ENCODE data around the gene TLE6. TPM values are rescaled to one million over a fixed set of nuclear protein-coding genes. Genes with fewer than 3 reads are reported as not detected.

Gene TLE6
- total RNA-seq, 4 donors from 2014 or later: 0.62 to 1.2 TPM; not detected in 2

DNA sequence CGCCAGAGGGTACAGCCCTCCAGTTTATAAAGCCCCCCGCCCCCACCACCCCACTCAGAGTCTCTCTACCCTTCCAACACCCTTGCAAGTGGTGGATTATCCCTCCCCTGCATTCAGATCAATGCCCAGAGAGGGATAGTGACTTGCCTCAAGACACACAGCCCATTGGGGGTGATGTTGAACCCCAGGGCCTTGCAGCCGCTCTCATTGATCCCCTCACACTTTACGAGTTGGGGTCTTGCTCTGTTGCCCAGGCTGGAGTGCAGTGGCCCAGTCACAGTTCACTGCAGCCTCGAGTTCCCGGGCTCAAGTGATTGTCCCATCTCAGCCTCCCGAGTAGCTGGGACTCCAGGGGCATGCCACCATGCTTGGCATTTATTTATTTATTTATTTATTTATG lies 40.6 kb downstream of the TLE6 start:
- DNase-seq: no peak
- no peak for ATAC-seq
- in situ Hi-C loops (cut with MboI; ENCODE audit: low sequenced_read_pairs in 4 of 4): no loop called here
- no peak overlapping the region for H3K4me3 ChIP-seq
- no peak overlapping the region for H3K27ac ChIP-seq
- H3K36me3 ChIP-seq: peaks cover 0 to 13% of the 10 kb centered on the region in 2 donors
- intact Hi-C loops (cut with DNase I; ENCODE audit: low total_unique reads): no loop called here
- TF ChIP-seq, protein P1, sequence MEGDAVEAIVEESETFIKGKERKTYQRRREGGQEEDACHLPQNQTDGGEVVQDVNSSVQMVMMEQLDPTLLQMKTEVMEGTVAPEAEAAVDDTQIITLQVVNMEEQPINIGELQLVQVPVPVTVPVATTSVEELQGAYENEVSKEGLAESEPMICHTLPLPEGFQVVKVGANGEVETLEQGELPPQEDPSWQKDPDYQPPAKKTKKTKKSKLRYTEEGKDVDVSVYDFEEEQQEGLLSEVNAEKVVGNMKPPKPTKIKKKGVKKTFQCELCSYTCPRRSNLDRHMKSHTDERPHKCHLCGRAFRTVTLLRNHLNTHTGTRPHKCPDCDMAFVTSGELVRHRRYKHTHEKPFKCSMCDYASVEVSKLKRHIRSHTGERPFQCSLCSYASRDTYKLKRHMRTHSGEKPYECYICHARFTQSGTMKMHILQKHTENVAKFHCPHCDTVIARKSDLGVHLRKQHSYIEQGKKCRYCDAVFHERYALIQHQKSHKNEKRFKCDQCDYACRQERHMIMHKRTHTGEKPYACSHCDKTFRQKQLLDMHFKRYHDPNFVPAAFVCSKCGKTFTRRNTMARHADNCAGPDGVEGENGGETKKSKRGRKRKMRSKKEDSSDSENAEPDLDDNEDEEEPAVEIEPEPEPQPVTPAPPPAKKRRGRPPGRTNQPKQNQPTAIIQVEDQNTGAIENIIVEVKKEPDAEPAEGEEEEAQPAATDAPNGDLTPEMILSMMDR (IDR thresholded peaks at IDR 0.05 in 4 of 5, conservative IDR thresholded peaks at IDR 0.05 in 1 of 5): no peak
- H3K9me3 ChIP-seq: no peaks in the 10 kb centered on the region
- H3K4me1 ChIP-seq: no peaks in the 10 kb centered on the region
- no peaks in the 10 kb centered on the region for H3K27me3 ChIP-seq

DNA sequence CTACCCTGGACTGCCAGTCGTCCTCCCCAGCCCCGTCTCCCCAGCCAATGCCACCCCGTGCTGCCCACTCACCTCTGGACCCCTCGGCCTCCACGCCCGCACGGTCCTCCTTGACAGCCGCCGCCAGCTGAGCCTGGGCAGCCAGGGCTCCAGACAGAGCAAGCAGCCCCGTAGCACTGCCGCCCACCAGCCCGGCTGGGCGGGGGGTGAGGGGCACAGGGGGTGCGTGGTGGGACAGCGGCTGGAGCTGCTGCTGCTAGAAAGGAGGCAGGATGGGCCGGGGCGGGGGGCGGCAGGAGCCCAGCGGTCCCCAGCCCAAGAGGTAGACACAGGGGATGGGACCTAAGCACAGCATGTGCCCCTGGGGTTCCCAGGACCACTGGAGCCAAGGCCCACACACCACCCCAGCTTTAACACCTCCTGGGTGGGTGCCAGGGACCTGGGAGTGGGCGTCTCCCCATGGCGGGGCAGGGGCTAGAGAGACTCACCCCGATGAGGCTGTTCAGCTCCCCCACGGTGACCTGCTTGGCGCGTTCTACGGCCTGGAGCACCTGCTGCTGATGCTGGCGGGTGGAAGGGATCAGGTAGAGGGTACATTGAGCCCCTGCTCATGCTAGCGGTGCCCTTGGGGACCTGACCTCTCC lies 42.0 kb downstream of the TLE6 start:
- Histone ChIP-seq H3K9me3 (no peaks in the 10 kb centered on the region), H3K36me3 (peaks cover 0 to 3% of the 10 kb centered on the region in 2 donors), H3K4me3 (no peak overlapping the region), H3K27me3 (no peaks in the 10 kb centered on the region), H3K4me1 (no peaks in the 10 kb centered on the region), H3K27ac (no peak overlapping the region)
- DNase-seq (no peak), ATAC-seq (no peak)
- TF ChIP-seq, protein P1 (IDR thresholded peaks at IDR 0.05 in 4 of 5, conservative IDR thresholded peaks at IDR 0.05 in 1 of 5): no peak
- TF ChIP-seq POLR2A (IDR thresholded peaks at IDR 0.05): no peak
- in situ Hi-C loops (cut with MboI; ENCODE audit: low sequenced_read_pairs in 4 of 4): no loop called here
- intact Hi-C loops (cut with DNase I; ENCODE audit: low total_unique reads): no loop called here

DNA sequence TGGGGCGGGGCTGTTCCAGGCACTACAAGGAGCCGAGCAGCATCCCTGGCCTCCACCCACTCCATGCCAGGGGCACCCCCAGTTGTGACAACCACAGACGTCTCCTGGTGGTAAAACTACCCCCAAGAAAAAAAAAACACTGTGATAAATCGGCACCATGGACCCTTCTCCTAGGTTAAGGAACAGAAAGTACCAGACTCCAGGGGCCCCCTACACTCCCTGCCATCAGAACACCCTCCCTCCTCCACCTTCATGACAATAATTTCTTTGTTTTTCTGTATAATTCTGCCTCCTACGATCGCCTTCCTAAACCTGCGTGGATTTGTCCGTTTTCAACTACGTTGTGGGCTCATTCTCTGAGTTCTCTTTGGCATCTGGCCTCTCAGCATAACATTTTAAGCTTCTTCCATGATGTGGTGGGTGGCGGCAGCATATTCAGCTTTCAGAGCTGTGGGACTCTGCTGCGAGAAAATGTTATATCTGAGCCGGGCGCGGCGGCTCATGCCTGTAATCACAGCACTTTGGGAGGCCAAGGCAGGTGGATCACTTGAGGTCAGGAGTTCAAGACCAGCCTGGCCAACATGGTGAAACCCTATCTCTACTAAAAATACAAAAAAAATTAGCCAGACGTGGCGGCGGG lies 43.1 kb downstream of the TLE6 start:
- Histone ChIP-seq H3K27me3 (no peaks in the 10 kb centered on the region), H3K27ac (no peak overlapping the region), H3K4me3 (no peak overlapping the region), H3K4me1 (no peaks in the 10 kb centered on the region), H3K9me3 (no peaks in the 10 kb centered on the region), H3K36me3 (peaks cover 0 to 3% of the 10 kb centered on the region in 2 donors)
- no peak for DNase-seq
- in situ Hi-C loops (cut with MboI; ENCODE audit: low sequenced_read_pairs in 4 of 4) (no loop called here), intact Hi-C loops (cut with DNase I; ENCODE audit: low total_unique reads) (no loop called here)
- no peak for ATAC-seq
- TF ChIP-seq POLR2A (IDR thresholded peaks at IDR 0.05): no peak
- TF ChIP-seq, protein P1 (IDR thresholded peaks at IDR 0.05 in 4 of 5, conservative IDR thresholded peaks at IDR 0.05 in 1 of 5): no peak

DNA sequence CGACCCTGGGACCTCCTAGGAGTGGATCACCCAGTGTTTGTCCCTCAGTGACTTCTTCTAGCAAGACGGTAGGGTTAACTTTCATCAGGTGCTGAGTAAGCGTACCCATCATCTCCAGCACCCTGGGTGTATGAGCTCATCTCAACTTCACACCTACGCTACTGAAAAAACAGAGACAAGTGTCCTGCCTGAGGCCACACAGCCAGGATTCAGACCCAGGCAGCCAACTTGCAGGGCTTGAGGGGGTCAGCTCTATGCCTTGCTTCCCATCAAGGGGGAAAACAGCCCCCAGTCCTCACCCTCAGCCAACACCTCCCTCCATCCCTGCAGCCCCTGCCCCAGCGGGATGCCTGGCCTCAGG lies 47.1 kb downstream of the TLE6 start:
- intact Hi-C loops (cut with DNase I; ENCODE audit: low total_unique reads): no loop called here
- Histone ChIP-seq H3K27ac (no peak overlapping the region), H3K4me1 (peaks cover 0 to 8% of the 10 kb centered on the region in 2 donors), H3K4me3 (no peak overlapping the region), H3K27me3 (no peaks in the 10 kb centered on the region), H3K36me3 (no peaks in the 10 kb centered on the region), H3K9me3 (no peaks in the 10 kb centered on the region)
- ATAC-seq: no peak
- no peak for DNase-seq
- no peak for TF ChIP-seq POLR2A (IDR thresholded peaks at IDR 0.05)
- TF ChIP-seq, protein P1 (IDR thresholded peaks at IDR 0.05 in 4 of 5, conservative IDR thresholded peaks at IDR 0.05 in 1 of 5): no peak
- in situ Hi-C loops (cut with MboI; ENCODE audit: low sequenced_read_pairs in 4 of 4): no loop called here
